H9 (cell line): ENCODE measurements around the gene PAX3. TPM values are rescaled to one million over a fixed set of nuclear protein-coding genes. Genes with fewer than 3 reads are reported as not detected.
A peak's percentile ranks its signal among the peaks of the same experiment; 100 is the strongest.

Experiments used
- DNase-seq: peaks from one replicate; pipeline ENCODE4 v3.0.0-alpha.2; 2017
- H2AFZ ChIP-seq: one replicate; pipeline ENCODE4 v1.6.1; 2013; ENCODE audit warnings: mild to moderate bottlenecking, low read length, control low read depth, moderate library complexity
- H2AK5ac ChIP-seq: 2 replicates; pipeline ENCODE4 v1.6.1; 2013; ENCODE audit warnings: low read length, control low read depth, mixed read lengths; ENCODE audit not compliant: insufficient read length
- H2BK120ac ChIP-seq: one replicate; pipeline ENCODE4 v1.6.1; 2013; ENCODE audit warnings: low read depth, mild to moderate bottlenecking, low read length, control low read depth, inconsistent platforms; ENCODE audit not compliant: poor library complexity, severe bottlenecking
- H2BK12ac ChIP-seq: 2 replicates; pipeline ENCODE4 v1.6.1; 2013; ENCODE audit warnings: low read length, control low read depth, mixed read lengths, low read depth; ENCODE audit not compliant: insufficient read length
- H2BK15ac ChIP-seq: 2 replicates; pipeline ENCODE4 v1.6.1; 2013; ENCODE audit warnings: low read depth, low read length, control low read depth
- H2BK20ac ChIP-seq: one replicate; pipeline ENCODE4 v1.6.1; 2013; ENCODE audit warnings: low read depth, mild to moderate bottlenecking, low read length, control low read depth, inconsistent platforms; ENCODE audit not compliant: poor library complexity, severe bottlenecking
- H2BK5ac ChIP-seq: 2 replicates; pipeline ENCODE4 v1.6.1; 2013; ENCODE audit warnings: low read length, control low read depth, mixed read lengths; ENCODE audit not compliant: insufficient read length
- H3K14ac ChIP-seq: 2 replicates; pipeline ENCODE4 v1.6.1; 2013; ENCODE audit warnings: low read length, control low read depth; ENCODE audit not compliant: insufficient read depth
- H3K18ac ChIP-seq: 2 replicates; pipeline ENCODE4 v1.6.1; 2013; ENCODE audit warnings: low read depth, mild to moderate bottlenecking, mixed read lengths, low read length, control low read depth; ENCODE audit not compliant: insufficient read length
- H3K23ac ChIP-seq: 2 replicates; pipeline ENCODE4 v1.6.1; 2013; ENCODE audit warnings: low read length, control low read depth, mixed read lengths, low read depth; ENCODE audit not compliant: insufficient read length
- H3K23me2 ChIP-seq: 2 replicates; pipeline ENCODE4 v1.6.1; 2013; ENCODE audit warnings: low read depth, mild to moderate bottlenecking, mixed read lengths, low read length, control low read depth; ENCODE audit not compliant: insufficient read length, poor library complexity, severe bottlenecking
- H3K27ac ChIP-seq: 2 replicates; pipeline ENCODE4 v1.5.1; 2013; ENCODE audit warnings: low read length, control low read depth, mixed read lengths, low read depth; ENCODE audit not compliant: insufficient read length
- H3K27me3 ChIP-seq: 2 replicates; pipeline ENCODE4 v1.6.1; 2013; ENCODE audit warnings: low read length, control low read depth, inconsistent platforms; ENCODE audit not compliant: insufficient read depth
- H3K4ac ChIP-seq: 2 replicates; pipeline ENCODE4 v1.6.1; 2013; ENCODE audit warnings: low read depth, mild to moderate bottlenecking, control low read depth, inconsistent platforms, low read length, moderate library complexity
- H3K4me1 ChIP-seq: 2 replicates; pipeline ENCODE4 v1.6.1; 2013; ENCODE audit warnings: low read length, control low read depth, inconsistent platforms; ENCODE audit not compliant: insufficient read depth
- H3K4me2 ChIP-seq: 2 replicates; pipeline ENCODE4 v1.6.1; 2013; ENCODE audit warnings: low read length, control low read depth, mixed read lengths; ENCODE audit not compliant: insufficient read length, insufficient read depth
- H3K56ac ChIP-seq: 2 replicates; pipeline ENCODE4 v1.6.1; 2013; ENCODE audit warnings: low read depth, mild to moderate bottlenecking, mixed read lengths, low read length, control low read depth; ENCODE audit not compliant: insufficient read length
- H3K79me1 ChIP-seq: 2 replicates; pipeline ENCODE4 v1.6.1; 2013; ENCODE audit warnings: low read depth, mild to moderate bottlenecking, moderate library complexity, low read length, control low read depth, inconsistent platforms; ENCODE audit not compliant: insufficient read depth, poor library complexity, severe bottlenecking
- H3K79me2 ChIP-seq: 2 replicates; pipeline ENCODE4 v1.6.1; 2013; ENCODE audit warnings: low read length, control low read depth, inconsistent platforms; ENCODE audit not compliant: insufficient read depth
- H3K9ac ChIP-seq: 2 replicates; pipeline ENCODE4 v1.6.1; 2013; ENCODE audit warnings: low read length, control low read depth, mixed read lengths; ENCODE audit not compliant: insufficient read length; ENCODE audit errors: extremely low read depth
- H3K9me3 ChIP-seq: one replicate; pipeline ENCODE4 v1.6.1; 2013; ENCODE audit warnings: low read depth, low read length, inconsistent platforms; ENCODE audit not compliant: control insufficient read depth
- H3T11ph ChIP-seq: one replicate; pipeline ENCODE4 v1.6.1; 2013; ENCODE audit warnings: mild to moderate bottlenecking, low read length, control low read depth, inconsistent platforms
- H4K20me1 ChIP-seq: one replicate; pipeline ENCODE4 v1.6.1; 2013; ENCODE audit not compliant: control insufficient read depth, insufficient read length, insufficient read depth
- H4K5ac ChIP-seq: 2 replicates; pipeline ENCODE4 v1.6.1; 2013; ENCODE audit warnings: low read depth, mild to moderate bottlenecking, mixed read lengths, low read length, control low read depth; ENCODE audit not compliant: insufficient read length
- H4K8ac ChIP-seq: replicated peaks from 2 replicates; pipeline ENCODE4 v1.6.1; 2013; ENCODE audit warnings: low read length, control low read depth, mixed read lengths, low read depth; ENCODE audit not compliant: insufficient read length
- H4K91ac ChIP-seq: 2 replicates; pipeline ENCODE4 v1.6.1; 2013; ENCODE audit warnings: low read depth, mild to moderate bottlenecking, moderate library complexity, mixed read lengths, low read length, control low read depth; ENCODE audit not compliant: insufficient read length
- H3K27ac Mint-ChIP-seq, 3 experiments: 2 replicates in 2 of 3; 3 replicates in 1 of 3; pipeline ENCODE4 v1.8.0; 2020 to 2021; ENCODE audit warnings: mixed read lengths in 3 of 3, mild to moderate bottlenecking in 1 of 3, moderate library complexity in 1 of 3
- H3K27me3 Mint-ChIP-seq: 2 replicates; pipeline ENCODE4 v1.8.0; 2021; ENCODE audit warnings: low read depth, mild to moderate bottlenecking, moderate library complexity, mixed read lengths
- H3K36me3 Mint-ChIP-seq, 3 experiments: 2 replicates in 2 of 3; 3 replicates in 1 of 3; pipeline ENCODE4 v1.8.0; 2020 to 2021; ENCODE audit warnings: low read depth in 3 of 3, mixed read lengths in 3 of 3; ENCODE audit not compliant: insufficient read depth in 1 of 3
- H3K4me1 Mint-ChIP-seq, 2 experiments: 2 replicates each; pipeline ENCODE4 v1.8.0; 2020; ENCODE audit warnings: mixed read lengths in 2 of 2
- H3K4me3 Mint-ChIP-seq, 2 experiments: 2 replicates in 1 of 2; 3 replicates in 1 of 2; pipeline ENCODE4 v1.8.0; 2020 to 2021; ENCODE audit warnings: mild to moderate bottlenecking in 2 of 2, mixed read lengths in 2 of 2, moderate library complexity in 1 of 2
- H3K9me3 Mint-ChIP-seq, 2 experiments: 2 replicates in 1 of 2; 3 replicates in 1 of 2; pipeline ENCODE4 v1.8.0; 2020; ENCODE audit warnings: mild to moderate bottlenecking in 2 of 2, mixed read lengths in 2 of 2, moderate library complexity in 1 of 2
- CTCF ChIP-seq: fragments of 200-600 bp; sonication (generic); conservative IDR thresholded peaks from 3 replicates; pipeline ENCODE4 v1.8.0; 2021; ENCODE audit warnings: antibody characterized with exemption, mild to moderate bottlenecking
- WGBS: extraction: QIAGEN DNeasy Blood & Tissue Kit; methylation state at CpG from one replicate; pipeline ENCODE4 v1.1.7; 2013; ENCODE audit warnings: missing lambda C conversion rate, low lambda C conversion rate, mixed read lengths; ENCODE audit not compliant: insufficient read length; ENCODE audit errors: extremely low coverage; 5-methylcytosine and 5-hydroxymethylcytosine counted together
- total RNA-seq: library from RNA; stranded (reverse); gene quantifications from 2 replicates; pipeline ENCODE4 v1.2.1, GENCODE V29; 2021

The PAX3 gene
- total RNA-seq, 1 experiment from 2014 or later = not detected

GRCh38 chr2:222315443-222316121 is 16.8 kb upstream of the PAX3 start:
- Mint-ChIP-seq H3K4me3 (no peak overlapping the region; a peak in 1 of 5 replicates), H3K4me1 (peaks cover 10 to 26% of the 10 kb centered on the region in 2 experiments), H3K27me3 (peaks cover 93% of the 10 kb centered on the region), H3K36me3 (no peaks in the 10 kb centered on the region; a peak in 1 of 7 replicates), H3K9me3 (peaks cover 0 to 5% of the 10 kb centered on the region in 2 experiments; a peak in 2 of 5 replicates), H3K27ac (no peak overlapping the region)
- Histone ChIP-seq H4K91ac (no peak overlapping the region), H4K20me1 (no peaks in the 10 kb centered on the region), H3K18ac (no peak overlapping the region), H3K4me1 (no peaks in the 10 kb centered on the region), H3K4ac (no peak overlapping the region), H2BK12ac (no peak overlapping the region), H3K23ac (no peak overlapping the region), H2AFZ (no peak overlapping the region), H4K5ac (no peak overlapping the region), H2BK20ac (no peak overlapping the region), H3K56ac (no peak overlapping the region), H4K8ac (no peak overlapping the region), H3K4me2 (no peak overlapping the region), H3K79me1 (no peaks in the 10 kb centered on the region), H3T11ph (no peak overlapping the region), H3K79me2 (no peaks in the 10 kb centered on the region), H2BK15ac (no peak overlapping the region), H3K27ac (no peak overlapping the region), H3K23me2 (peaks cover 19% of the 10 kb centered on the region), H2BK120ac (no peak overlapping the region), H2AK5ac (no peak overlapping the region), H3K27me3 (peaks cover 67% of the 10 kb centered on the region), H2BK5ac (no peak overlapping the region), H3K14ac (no peak overlapping the region), H3K9me3 (no peaks in the 10 kb centered on the region), H3K9ac (no peak overlapping the region)
- WGBS = no CpG with 5 or more reads among the region's 4 CpGs
- no peak for DNase-seq
- peak; percentile 56 for TF ChIP-seq CTCF
